Measurements from ENCODE around the gene SLC24A4. TPM values are rescaled to one million over a fixed set of nuclear protein-coding genes. Genes with fewer than 3 reads are reported as not detected.

SLC24A4 gene
- total RNA-seq, 1 experiment from 2014 or later, result not detected

DNA sequence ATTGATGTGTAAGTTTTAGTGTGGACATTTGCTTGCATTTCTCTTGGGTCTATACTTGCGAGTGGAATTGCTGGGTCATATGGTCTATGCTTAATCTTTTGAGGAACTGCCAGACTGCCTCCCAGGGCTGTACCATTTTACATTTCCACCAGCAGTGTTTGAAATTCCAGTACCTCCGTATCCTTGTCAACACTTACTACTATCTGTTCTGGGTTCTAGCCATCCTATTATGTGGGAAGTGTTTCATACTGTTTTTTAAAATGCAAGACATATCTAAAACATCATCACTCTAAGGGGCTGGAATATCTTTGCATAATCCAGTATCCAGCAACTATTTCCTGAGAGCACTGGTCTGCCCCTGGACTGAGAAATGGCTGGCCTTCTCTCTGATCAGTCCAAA is 110.4 kb downstream of the SLC24A4 start:
- CTCF ChIA-PET, result no interaction called here

More for the DNA sequence above, 110.4 kb downstream of the SLC24A4 start:
- Histone ChIP-seq H3K4me1 (ENCODE audit: control insufficient read depth in 1 of 2, insufficient read depth in 2 of 2, low read length in 2 of 2) (peaks cover 0 to 6% of the 10 kb centered on the region in 2 experiments; a peak in 1 of 4 replicates), H4K20me1 (ENCODE audit: insufficient read depth) (no peaks in the 10 kb centered on the region), H2AFZ (ENCODE audit: low read depth, low read length, poor library complexity, severe bottlenecking) (no peak overlapping the region), H3K27ac (ENCODE audit: low read depth, low read length) (no peak overlapping the region), H3K9me2 (ENCODE audit: insufficient read depth) (no peaks in the 10 kb centered on the region), H3K4me3 (replicated peaks in 1 of 2; ENCODE audit: low read depth in 1 of 2, low read length in 2 of 2) (no peak overlapping the region), H3K9me3 (ENCODE audit: control insufficient read depth in 1 of 2, insufficient read depth in 1 of 2, low read depth in 1 of 2, low read length in 2 of 2) (no peaks in the 10 kb centered on the region), H3K4me2 (ENCODE audit: low read length) (no peak overlapping the region), H3K27me3 (ENCODE audit: insufficient read depth, low read length) (no peaks in the 10 kb centered on the region), H3K9ac (ENCODE audit: low read length) (no peak overlapping the region), H3K36me3 (ENCODE audit: control insufficient read depth in 1 of 2, insufficient read depth in 2 of 2, low read length in 2 of 2) (no peaks in the 10 kb centered on the region), H3K79me2 (ENCODE audit: insufficient read depth, low read length) (no peaks in the 10 kb centered on the region)
- no peak for DNase-seq (ENCODE audit: low read depth, low spot score)
- intact Hi-C loops (cut with micrococcal nuclease), result no loop called here
- ChIA-PET POLR2A (no interaction called here), RAD21 (ENCODE audit: low non-redundant PET in 1 of 2, low total read pairs in 2 of 2, uncharacterized antibody in 2 of 2, unreplicated experiment in 2 of 2) (no interaction called here)
- no peak for ATAC-seq
- no TSS peak for BruUV-seq (replicated peaks)
- TF ChIP-seq SRF (IDR thresholded peaks at IDR 0.05; ENCODE audit: low read depth) (no peak), YY1 (IDR thresholded peaks at IDR 0.05; ENCODE audit: extremely low read depth, insufficient replicate concordance, low read depth, low read length) (no peak), REST (IDR thresholded peaks at IDR 0.05; ENCODE audit: low read depth) (no peak), ELF1 (IDR thresholded peaks at IDR 0.05; ENCODE audit: borderline replicate concordance, low read depth) (no peak), RAD21 (IDR thresholded peaks at IDR 0.05; ENCODE audit: low read depth) (no peak), EZH2 (IDR thresholded peaks at IDR 0.05) (no peak), ZFX (IDR thresholded peaks at IDR 0.05) (no peak), CEBPB (IDR thresholded peaks at IDR 0.05; ENCODE audit: low read depth) (no peak), FOSL1 (IDR thresholded peaks at IDR 0.05; ENCODE audit: low read depth) (no peak), ZBTB33 (IDR thresholded peaks at IDR 0.05; ENCODE audit: extremely low read depth, insufficient replicate concordance, low read length) (no peak), POLR2A (IDR thresholded peaks at IDR 0.05; ENCODE audit: borderline replicate concordance, extremely low read depth, insufficient read depth, insufficient read length) (no peak), MAX (IDR thresholded peaks at IDR 0.05) (no peak), SIN3A (IDR thresholded peaks at IDR 0.05; ENCODE audit: low read depth) (no peak), CTCF (IDR thresholded peaks at IDR 0.05 in 2 of 3, conservative IDR thresholded peaks at IDR 0.05 in 1 of 3; ENCODE audit: borderline replicate concordance in 1 of 3, insufficient read depth in 1 of 3, low read depth in 2 of 3, low read length in 2 of 3) (no peak)
